ENCODE results near the gene IPPK.

IPPK gene

GRCh38 chr9:92655896-92656536, 13.9 kb downstream of the IPPK start:
- DNase-seq (ENCODE audit: low read depth), result no peak

GRCh38 chr9:92655366-92655765, 14.6 kb downstream of the IPPK start:
- DNase-seq (ENCODE audit: low read depth), result no peak

GRCh38 chr9:92654481-92655301, 15.2 kb downstream of the IPPK start:
- DNase-seq (ENCODE audit: low read depth), result no peak

- DNase-seq (ENCODE audit: low read depth), result no peak
These were observed 17.5 kb downstream of the IPPK start for GRCh38 chr9:92652461-92652860.

GRCh38 chr9:92650839-92651621, 18.9 kb downstream of the IPPK start:
- DNase-seq (ENCODE audit: low read depth), result no peak

- no peak for DNase-seq (ENCODE audit: low read depth)
These were observed 19.6 kb downstream of the IPPK start for GRCh38 chr9:92650296-92650695.

GRCh38 chr9:92649007-92649406, 20.9 kb downstream of the IPPK start:
- no peak for DNase-seq (ENCODE audit: low read depth)

- DNase-seq (ENCODE audit: low read depth), result no peak
These were observed 21.4 kb downstream of the IPPK start for GRCh38 chr9:92648474-92648971.

GRCh38 chr9:92647671-92648473, 22.1 kb downstream of the IPPK start:
- DNase-seq (ENCODE audit: low read depth), result no peak

GRCh38 chr9:92645041-92645440, 24.9 kb downstream of the IPPK start:
- no peak for DNase-seq (ENCODE audit: low read depth)

- no peak for DNase-seq (ENCODE audit: low read depth)
These were observed 25.7 kb downstream of the IPPK start for GRCh38 chr9:92644278-92644677.

GRCh38 chr9:92642564-92642963, 27.4 kb downstream of the IPPK start:
- no peak for DNase-seq (ENCODE audit: low read depth)

- DNase-seq (ENCODE audit: low read depth), result no peak
These were observed 27.9 kb downstream of the IPPK start for GRCh38 chr9:92642041-92642451.

- no peak for DNase-seq (ENCODE audit: low read depth)
These were observed 28.7 kb downstream of the IPPK start for GRCh38 chr9:92641092-92641809.

GRCh38 chr9:92640398-92641091, 29.4 kb downstream of the IPPK start:
- no peak for DNase-seq (ENCODE audit: low read depth)

- DNase-seq (ENCODE audit: low read depth), result no peak
These were observed 30.1 kb downstream of the IPPK start for GRCh38 chr9:92639791-92640271.

- no peak for DNase-seq (ENCODE audit: low read depth)
These were observed 30.8 kb downstream of the IPPK start for GRCh38 chr9:92639124-92639523.

GRCh38 chr9:92638621-92639101, 31.3 kb downstream of the IPPK start:
- DNase-seq (ENCODE audit: low read depth), result no peak

- DNase-seq (ENCODE audit: low read depth), result no peak
These were observed 31.9 kb downstream of the IPPK start for GRCh38 chr9:92637886-92638620.

Measured in stimulated activated CD8-positive, alpha-beta memory T cell treated with anti-CD3 and anti-CD28 coated beads, Interleukin-15, amount 100 ng/mL, for 24 hours (primary cell).